GM18526 (cell line): Measurements from ENCODE around the gene DDC.

ENCODE experiments used
- POLR2A ChIP-seq: IDR thresholded peaks from 3 replicates; pipeline ENCODE4 v1.6.1; 2011; ENCODE audit not compliant: insufficient read length; ENCODE audit errors: extremely low read depth

The DDC gene

DNA sequence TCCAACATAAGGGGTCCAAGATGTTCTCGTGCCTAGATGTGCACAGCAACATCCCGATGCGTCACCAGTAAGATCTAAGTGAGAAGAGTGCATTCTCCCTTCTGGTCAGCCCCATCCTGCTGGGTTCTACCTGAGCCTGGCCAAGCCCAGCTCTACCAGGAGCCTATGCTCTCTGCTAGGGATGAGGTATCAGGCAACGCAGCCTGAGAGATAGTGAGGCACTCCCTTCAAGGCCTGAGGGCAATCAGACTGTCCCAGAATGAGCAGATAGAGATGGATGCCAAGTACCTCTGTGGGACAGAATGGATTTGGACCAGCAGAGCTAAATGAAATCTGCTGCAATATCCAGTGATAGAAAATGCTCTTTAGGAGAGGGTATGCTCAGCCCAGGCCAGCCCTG, 26.7 kb downstream of the DDC start:
- no peak for TF ChIP-seq POLR2A

- no peak for TF ChIP-seq POLR2A
These were observed 27.8 kb downstream of the DDC start for GRCh38 chr7:50537417-50537816.

DNA sequence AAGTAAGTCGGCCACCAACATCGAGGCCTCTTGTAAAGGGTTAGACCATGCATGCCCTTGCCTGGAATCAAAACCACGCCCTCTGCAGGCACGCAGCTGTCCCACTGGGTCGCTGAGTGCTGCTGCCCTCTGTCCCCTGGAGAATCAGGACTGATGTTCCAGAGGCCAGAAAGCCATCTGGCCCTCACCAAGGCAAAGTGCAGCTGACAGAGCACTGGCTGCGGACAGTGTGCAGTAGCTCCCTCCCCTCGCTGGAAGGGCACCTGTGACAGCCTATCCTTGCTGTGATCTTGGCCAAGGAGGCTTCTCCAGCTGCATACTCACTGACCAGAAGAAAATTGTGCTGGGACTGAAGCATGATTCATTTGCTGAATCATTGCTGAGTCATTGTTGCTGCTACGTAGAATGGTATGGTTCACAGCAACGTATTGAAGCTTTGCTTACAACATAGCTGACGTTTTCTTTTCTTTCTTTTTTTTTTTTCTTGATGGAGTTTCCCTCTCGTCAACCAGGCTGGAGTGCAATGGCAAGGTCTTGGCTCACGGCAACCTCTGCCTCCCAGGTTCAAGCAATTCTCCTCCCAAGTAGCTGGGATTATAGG, 30.4 kb downstream of the DDC start:
- no peak for TF ChIP-seq POLR2A

GRCh38 chr7:50533866-50534265, 31.3 kb downstream of the DDC start:
- TF ChIP-seq POLR2A: no peak

DNA sequence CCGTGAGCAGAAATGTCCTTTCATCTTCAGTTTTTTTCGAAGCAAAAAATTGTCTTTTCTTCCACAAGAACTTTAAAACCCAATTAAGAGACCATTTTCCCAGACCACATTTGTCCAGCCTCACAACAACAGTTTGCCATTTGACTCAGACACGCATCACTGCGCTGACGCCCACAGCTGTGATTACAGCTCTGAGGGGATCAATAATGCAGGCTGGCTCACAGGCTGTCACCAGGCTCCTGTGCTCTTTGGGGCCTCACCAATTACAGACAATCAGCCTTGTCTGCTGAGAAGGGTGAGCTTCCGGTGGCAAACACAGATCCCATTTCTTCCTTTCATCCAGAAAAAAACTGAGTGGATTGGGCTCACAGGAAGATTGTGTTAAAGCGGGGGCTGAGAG, 33.3 kb downstream of the DDC start:
- no peak for TF ChIP-seq POLR2A

- no peak for TF ChIP-seq POLR2A
These were observed 33.7 kb downstream of the DDC start for GRCh38 chr7:50531401-50531911.

DNA sequence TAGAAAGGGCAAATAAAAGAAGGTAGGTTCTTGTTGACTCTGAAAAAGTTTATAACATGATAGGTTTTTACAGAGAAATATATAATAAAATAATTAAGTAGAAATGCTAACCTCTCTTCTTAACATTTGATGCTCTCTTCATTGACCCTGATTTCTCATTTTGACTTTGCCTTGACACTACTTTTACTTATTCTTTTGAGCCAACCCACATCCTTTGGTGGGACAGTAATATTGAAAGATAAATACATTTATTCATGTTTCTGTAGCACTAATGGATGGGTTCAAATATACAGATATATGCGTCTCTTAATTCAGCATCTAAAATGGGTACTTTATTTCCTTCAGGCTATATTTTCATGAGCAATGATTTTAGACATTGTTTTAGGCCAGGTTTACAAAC, 34.4 kb downstream of the DDC start:
- no peak for TF ChIP-seq POLR2A

- no peak for TF ChIP-seq POLR2A
These were observed 35.9 kb downstream of the DDC start for GRCh38 chr7:50529093-50529862.

- TF ChIP-seq POLR2A: no peak
These were observed 36.7 kb downstream of the DDC start for GRCh38 chr7:50528266-50529092.

- no peak for TF ChIP-seq POLR2A
These were observed 51.9 kb downstream of the DDC start for GRCh38 chr7:50513166-50513871.

DNA sequence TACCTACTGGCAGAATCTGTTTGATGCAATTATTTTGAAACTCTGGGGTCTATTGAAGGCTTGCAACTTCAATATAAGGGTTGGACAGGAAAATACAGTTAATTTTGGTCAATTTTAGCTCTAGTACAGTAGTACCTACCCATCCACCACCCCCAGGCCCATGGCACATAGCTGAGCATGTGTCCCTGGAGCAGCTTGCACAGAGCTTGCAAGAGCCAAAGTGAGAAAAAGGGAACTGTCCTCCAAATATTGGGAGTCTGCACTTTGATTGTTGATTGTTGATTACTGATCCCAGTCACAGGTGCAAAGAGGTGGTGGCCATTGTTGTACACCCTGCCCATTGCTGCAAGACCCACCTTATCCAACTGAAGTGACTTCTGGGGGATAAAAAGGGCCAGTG, 52.8 kb downstream of the DDC start:
- no peak for TF ChIP-seq POLR2A

DNA sequence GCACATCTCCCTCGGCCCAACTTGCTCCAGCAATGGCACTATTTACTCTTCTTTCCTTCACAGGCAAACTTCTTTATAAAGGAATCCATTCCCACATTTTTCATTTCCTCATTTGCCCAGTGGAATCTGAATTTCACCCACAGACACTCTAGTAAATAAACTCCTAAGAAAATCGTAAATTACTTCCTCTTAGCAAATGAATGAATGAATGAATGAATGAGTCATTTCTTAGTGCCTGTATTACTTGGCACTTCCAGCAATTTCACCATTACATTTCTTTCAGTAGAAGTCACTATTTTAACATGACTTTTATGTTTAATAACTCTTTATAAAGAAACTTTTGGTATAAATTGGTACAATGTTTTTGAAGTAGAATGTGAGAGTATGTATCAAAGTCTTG, 55.7 kb downstream of the DDC start:
- no peak for TF ChIP-seq POLR2A

- no peak for TF ChIP-seq POLR2A
These were observed 56.7 kb downstream of the DDC start for GRCh38 chr7:50508471-50508943.

- no peak for TF ChIP-seq POLR2A
These were observed 57.2 kb downstream of the DDC start for GRCh38 chr7:50507898-50508470.

DNA sequence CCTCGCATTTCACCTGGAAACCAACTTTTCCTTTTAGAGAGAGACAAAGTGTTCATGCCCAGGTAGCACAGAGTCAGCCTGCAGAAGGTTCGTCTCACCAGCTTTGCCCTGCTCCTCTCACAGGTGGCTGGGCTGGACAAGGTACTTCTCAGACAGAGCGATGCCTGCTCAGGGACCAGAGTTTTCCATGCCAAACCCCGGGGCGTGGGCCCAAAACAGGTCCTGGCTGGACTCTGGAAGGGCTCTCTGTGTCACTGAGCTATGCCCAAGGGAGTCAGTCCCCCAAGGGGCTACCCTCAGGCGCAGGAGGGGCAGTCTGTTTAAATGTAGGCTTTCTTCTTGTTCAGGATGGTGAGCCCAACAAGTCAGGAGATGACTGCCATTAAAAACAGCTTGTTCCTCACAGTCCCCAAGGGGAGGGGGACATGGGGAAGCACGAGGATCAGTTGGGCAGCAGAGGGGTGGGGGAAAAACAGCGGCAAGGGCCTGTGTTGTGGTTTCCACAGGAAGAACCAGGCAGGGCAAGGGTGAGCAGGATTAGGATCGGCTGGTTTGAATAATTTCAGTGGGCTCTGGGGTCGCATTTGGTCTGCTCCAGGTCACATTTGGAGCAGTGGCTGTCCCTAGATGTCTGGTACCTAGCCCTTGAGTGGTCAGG, 59.5 kb downstream of the DDC start:
- no peak for TF ChIP-seq POLR2A
